HUES64 (cell line): ENCODE data around the gene PYHIN1.
"Not testable (repeated sequence)": the region's sequence is repeated elsewhere in the genome, so short reads cannot be mapped to it uniquely, and the experiment has no call there.

Experiments
- H3K27ac ChIP-seq: 2 replicates; pipeline ENCODE4 v1.7.0; 2013; ENCODE audit warnings: low read depth, low read length, inconsistent platforms
- H3K27me3 ChIP-seq: 2 replicates; pipeline ENCODE4 v1.6.1; 2013; ENCODE audit warnings: mild to moderate bottlenecking, low read length; ENCODE audit not compliant: insufficient read depth
- H3K36me3 ChIP-seq: 2 replicates; pipeline ENCODE4 v1.6.1; 2013; ENCODE audit warnings: mild to moderate bottlenecking, low read length; ENCODE audit not compliant: insufficient read depth
- H3K4me1 ChIP-seq: 2 replicates; pipeline ENCODE4 v1.6.1; 2013; ENCODE audit warnings: mild to moderate bottlenecking, low read length, moderate library complexity; ENCODE audit not compliant: insufficient read depth
- H3K4me3 ChIP-seq: 2 replicates; pipeline ENCODE4 v1.5.1; 2013; ENCODE audit warnings: mild to moderate bottlenecking, low read length, moderate library complexity
- H3K9ac ChIP-seq: 2 replicates; pipeline ENCODE4 v1.6.1; 2013; ENCODE audit warnings: mild to moderate bottlenecking, low read depth, low read length
- H3K9me3 ChIP-seq: 2 replicates; pipeline ENCODE4 v1.6.1; 2013; ENCODE audit warnings: low read depth, low read length; ENCODE audit not compliant: insufficient read depth
- WGBS: fragments of 150-250, 120-280 bp; methylation state at CpG from one replicate; pipeline ENCODE4 v1.1.7; 2013; ENCODE audit warnings: missing lambda C conversion rate; 5-methylcytosine and 5-hydroxymethylcytosine counted together

Gene PYHIN1

GRCh38 chr1:159005161-159005560 is 73.8 kb downstream of the PYHIN1 start:
- Histone ChIP-seq H3K27me3 (peaks cover 9% of the 10 kb centered on the region; the same call in 1 of the 2 replicates), H3K9me3 (no peaks in the 10 kb centered on the region), H3K27ac (peak overlapping the region; percentile 70; the same call in 1 of the 2 replicates), H3K4me3 (peak overlapping the region; percentile 46; the same call in 1 of the 2 replicates), H3K36me3 (no peaks in the 10 kb centered on the region), H3K4me1 (peaks cover 74% of the 10 kb centered on the region), H3K9ac (no peak overlapping the region)

DNA sequence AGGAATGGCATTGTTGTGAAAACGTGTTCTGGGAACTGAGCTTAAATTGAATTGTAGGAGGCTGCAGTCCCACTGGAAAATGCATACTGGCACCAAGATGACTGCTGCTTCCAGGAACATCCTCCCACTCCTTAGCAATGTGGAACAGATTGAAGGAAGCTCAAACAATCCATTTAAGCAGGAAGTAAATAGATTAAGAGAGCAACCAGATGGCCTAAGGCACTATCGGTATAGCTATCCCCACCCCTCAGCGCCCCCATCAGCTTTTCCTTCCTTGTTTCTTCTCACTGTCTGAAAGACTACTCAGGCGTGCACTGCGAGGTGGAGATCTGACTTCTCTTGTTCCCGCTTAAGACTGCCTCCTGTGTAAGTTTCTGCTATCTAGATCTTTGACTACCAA is 74.3 kb downstream of the PYHIN1 start:
- Histone ChIP-seq H3K4me1 (peaks cover 72% of the 10 kb centered on the region), H3K27me3 (peaks cover 9% of the 10 kb centered on the region; the same call in 1 of the 2 replicates), H3K36me3 (no peaks in the 10 kb centered on the region), H3K9ac (no peak overlapping the region), H3K27ac (peak overlapping the region; percentile 70; the same call in 1 of the 2 replicates), H3K4me3 (peak overlapping the region; percentile 46), H3K9me3 (no peaks in the 10 kb centered on the region)
- 1% methylated on average over 6 of the region's 6 CpGs for WGBS

- Histone ChIP-seq H3K4me3 (peak overlapping the region; percentile 46), H3K9ac (peak overlapping the region; percentile 30)
- WGBS: 3% methylated on average over 11 of the region's 11 CpGs
Observed at GRCh38 chr1:159006210-159006807, 75.0 kb downstream of the PYHIN1 start.

GRCh38 chr1:159007726-159008125 is 76.4 kb downstream of the PYHIN1 start:
- H3K4me1 ChIP-seq: peaks cover 53% of the 10 kb centered on the region
- H3K9ac ChIP-seq: no peak overlapping the region
- no peaks in the 10 kb centered on the region for H3K9me3 ChIP-seq
- no peaks in the 10 kb centered on the region for H3K36me3 ChIP-seq
- peaks cover 9% of the 10 kb centered on the region; the same call in 1 of the 2 replicates for H3K27me3 ChIP-seq
- H3K4me3 ChIP-seq: no peak overlapping the region
- no peak overlapping the region for H3K27ac ChIP-seq

More at GRCh38 chr1:159006210-159006807, 75.0 kb downstream of the PYHIN1 start:
- not testable (repeated sequence) for H3K9me3 ChIP-seq, H3K27me3 ChIP-seq, H3K36me3 ChIP-seq
- H3K27ac ChIP-seq: peak overlapping the region; percentile 70; the same call in 1 of the 2 replicates
- H3K4me1 ChIP-seq: peaks cover 66% of the 10 kb centered on the region

- peaks cover 53% of the 10 kb centered on the region for H3K4me1 ChIP-seq
- no peaks in the 10 kb centered on the region for H3K36me3 ChIP-seq
- H3K27ac ChIP-seq: no peak overlapping the region
- 94% methylated on average over 4 of the region's 4 CpGs for whole genome bisulfite sequencing
- H3K27me3 ChIP-seq: peaks cover 9% of the 10 kb centered on the region; the same call in 1 of the 2 replicates
- H3K4me3 ChIP-seq: no peak overlapping the region
- no peaks in the 10 kb centered on the region for H3K9me3 ChIP-seq
- H3K9ac ChIP-seq: no peak overlapping the region
Observed at GRCh38 chr1:159008744-159009188, 77.4 kb downstream of the PYHIN1 start.

DNA sequence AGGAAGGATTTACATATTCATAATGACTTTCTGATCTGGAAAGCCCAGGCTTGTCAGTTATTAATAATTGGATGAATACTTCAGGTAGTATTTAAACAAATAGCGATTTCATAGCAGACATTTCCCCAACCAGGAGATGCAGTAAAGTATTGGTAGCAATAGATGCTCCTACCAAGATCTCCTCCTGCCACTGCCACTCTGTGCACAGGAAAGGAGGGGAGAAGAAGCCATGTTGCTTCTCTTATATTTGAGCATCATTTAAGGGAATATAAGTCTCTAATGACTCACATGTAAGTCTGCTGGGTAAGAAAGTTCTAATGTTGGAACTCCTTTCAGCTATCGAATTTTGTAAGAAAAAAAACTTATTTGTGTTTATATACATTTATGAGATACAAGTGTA is 77.9 kb downstream of the PYHIN1 start:
- H3K4me1 ChIP-seq: peaks cover 52% of the 10 kb centered on the region
- no peaks in the 10 kb centered on the region for H3K9me3 ChIP-seq
- H3K27ac ChIP-seq: no peak overlapping the region
- no peaks in the 10 kb centered on the region for H3K36me3 ChIP-seq
- no peak overlapping the region for H3K9ac ChIP-seq
- H3K4me3 ChIP-seq: no peak overlapping the region
- H3K27me3 ChIP-seq: peaks cover 9% of the 10 kb centered on the region; the same call in 1 of the 2 replicates
- 95% methylated on average over 2 of the region's 2 CpGs for WGBS

- H3K9me3 ChIP-seq: no peaks in the 10 kb centered on the region
- H3K27me3 ChIP-seq: peaks cover 6% of the 10 kb centered on the region; the same call in 1 of the 2 replicates
- H3K36me3 ChIP-seq: no peaks in the 10 kb centered on the region; the same call in 1 of the 2 replicates
- H3K27ac ChIP-seq: no peak within 1 kb of the TSS
- H3K4me1 ChIP-seq: peaks cover 46% of the 10 kb centered on the region
- peak within 1 kb of the TSS; percentile 34; the same call in 1 of the 2 replicates for H3K4me3 ChIP-seq
- 75% methylated on average over 5 of the region's 5 CpGs for WGBS
- H3K9ac ChIP-seq: peak within 1 kb of the TSS; percentile 9; the same call in 1 of the 2 replicates
Observed at GRCh38 chr1:159009704-159010361, 78.5 kb downstream of the PYHIN1 start, which contains the start of gene IFI16. IFI16 (plus strand) TSS chr1:159009907; CDS start chr1:159014681, 4,774 bp downstream.

GRCh38 chr1:159010391-159010790 is 79.0 kb downstream of the PYHIN1 start:
- peak overlapping the region; percentile 9; the same call in 1 of the 2 replicates for H3K9ac ChIP-seq
- WGBS: 92% methylated on average over 5 of the region's 5 CpGs
- peaks cover 41% of the 10 kb centered on the region for H3K4me1 ChIP-seq
- H3K36me3 ChIP-seq: peaks cover 5% of the 10 kb centered on the region; the same call in 1 of the 2 replicates
- H3K27me3 ChIP-seq: peaks cover under 1% of the 10 kb centered on the region; the same call in 1 of the 2 replicates
- H3K4me3 ChIP-seq: peak overlapping the region; percentile 34; the same call in 1 of the 2 replicates
- no peak overlapping the region for H3K27ac ChIP-seq
- no peaks in the 10 kb centered on the region for H3K9me3 ChIP-seq

GRCh38 chr1:159011001-159011400 is 79.6 kb downstream of the PYHIN1 start:
- not testable (repeated sequence) for H3K9ac ChIP-seq, H3K4me3 ChIP-seq, H3K36me3 ChIP-seq, H3K9me3 ChIP-seq, H3K27ac ChIP-seq, H3K27me3 ChIP-seq
- peaks cover 35% of the 10 kb centered on the region for H3K4me1 ChIP-seq
- WGBS: 96% methylated on average over 8 of the region's 9 CpGs

DNA sequence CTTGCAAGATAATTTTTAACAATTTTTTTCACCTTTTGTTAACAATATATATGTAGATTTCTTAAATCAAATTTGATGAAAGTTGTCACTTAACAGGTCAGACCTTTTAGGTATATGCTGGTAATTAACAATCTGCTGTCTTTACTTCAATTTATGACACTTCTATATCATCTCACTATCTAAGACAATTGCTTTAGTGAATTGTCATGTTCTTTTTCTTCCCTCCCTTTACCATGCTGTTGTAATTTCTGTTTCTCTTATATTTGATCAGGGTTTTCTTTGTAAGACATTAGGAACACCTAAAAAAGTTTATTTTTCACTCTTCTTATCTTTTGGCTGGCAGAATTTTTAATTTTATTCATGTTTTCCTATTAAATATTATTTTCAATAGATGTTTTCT is 80.4 kb downstream of the PYHIN1 start:
- no peaks in the 10 kb centered on the region for H3K9me3 ChIP-seq
- H3K4me3 ChIP-seq: no peak overlapping the region
- no peak overlapping the region for H3K27ac ChIP-seq
- H3K36me3 ChIP-seq: peaks cover 15% of the 10 kb centered on the region; the same call in 1 of the 2 replicates
- H3K4me1 ChIP-seq: peaks cover 31% of the 10 kb centered on the region
- no peak overlapping the region for H3K9ac ChIP-seq
- no peaks in the 10 kb centered on the region for H3K27me3 ChIP-seq

DNA sequence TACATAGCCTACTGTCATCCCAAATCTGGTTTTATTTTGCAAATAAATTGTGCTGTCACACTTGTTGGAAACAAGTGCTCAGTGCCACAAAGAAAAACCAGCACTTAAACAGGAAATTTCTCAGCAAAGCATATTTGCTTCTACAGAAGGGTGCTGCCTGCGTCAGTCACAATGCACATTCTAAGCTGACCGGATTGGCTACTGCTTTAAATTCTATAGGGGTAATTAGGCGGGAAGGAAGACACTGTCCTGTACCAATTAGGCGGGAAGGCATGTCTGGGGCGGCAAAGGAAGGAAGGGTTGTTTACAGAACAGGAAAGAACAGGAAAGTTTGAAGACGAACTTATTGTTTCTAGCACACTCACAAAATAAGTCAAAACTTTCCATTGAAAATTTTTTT is 81.1 kb downstream of the PYHIN1 start:
- no peak overlapping the region for H3K9ac ChIP-seq

More for the DNA sequence above, 81.1 kb downstream of the PYHIN1 start:
- WGBS: 90% methylated on average over 6 of the region's 6 CpGs
- Histone ChIP-seq H3K36me3 (peaks cover 15% of the 10 kb centered on the region; the same call in 1 of the 2 replicates), H3K9me3 (no peaks in the 10 kb centered on the region), H3K27me3 (no peaks in the 10 kb centered on the region), H3K4me1 (peaks cover 24% of the 10 kb centered on the region), H3K4me3 (no peak overlapping the region), H3K27ac (no peak overlapping the region)
